ENCODE results near the gene CALR.
"Not testable (repeated sequence)": the region's sequence is repeated elsewhere in the genome, so short reads cannot be mapped to it uniquely, and the experiment has no call there.

- TF ChIP-seq CTCF (conservative IDR thresholded peaks at IDR 0.05); EZH2 (IDR thresholded peaks at IDR 0.05; ENCODE audit: low read depth): not testable (repeated sequence)
Measured at GRCh38 chr19:12915860-12916259, 22.5 kb upstream of the CALR start.

Measured in PC-9 (cell line).